Activated B cell treated with CpG ODN at 0.5 μM for 24 hours (primary cell): Measurements from ENCODE around the gene ASIC3. TPM values are rescaled to one million over a fixed set of nuclear protein-coding genes. Genes with fewer than 3 reads are reported as not detected.

Experiments used
- ATAC-seq: fragments of 200-7000 bp; cut with Tn5 transposase; one replicate; pipeline ENCODE4 v1.10.0; 2021; ENCODE audit warnings: low read depth, mild to moderate bottlenecking, moderate library complexity
- CTCF ChIA-PET: fragments of 350-600 bp; sonication (Branson Sonifier 250); formaldehyde crosslinking; loops from one replicate; lab custom pipeline; 2021; ENCODE audit warnings: antibody characterized with exemption; lab: Charles Lee
- POLR2A ChIA-PET: fragments of 350-600 bp; sonication (Branson Sonifier 250); formaldehyde crosslinking; loops from one replicate; lab custom pipeline; 2021; ENCODE audit warnings: antibody characterized with exemption; lab: Charles Lee
- DNase-seq: peaks from one replicate; pipeline ENCODE4 v3.0.0; 2022
- H3K27ac Mint-ChIP-seq: one replicate; pipeline ENCODE4 v1.8.0; 2020; ENCODE audit warnings: mixed read lengths
- H3K27me3 Mint-ChIP-seq: one replicate; pipeline ENCODE4 v1.8.0; 2021; ENCODE audit warnings: mixed read lengths
- H3K36me3 Mint-ChIP-seq: one replicate; pipeline ENCODE4 v1.8.0; 2021; ENCODE audit warnings: low read depth, mixed read lengths
- H3K4me1 Mint-ChIP-seq: one replicate; pipeline ENCODE4 v1.8.0; 2021; ENCODE audit warnings: mixed read lengths
- H3K4me3 Mint-ChIP-seq: one replicate; pipeline ENCODE4 v1.8.0; 2020; ENCODE audit warnings: mild to moderate bottlenecking, mixed read lengths
- H3K9me3 Mint-ChIP-seq: one replicate; pipeline ENCODE4 v1.8.0; 2020; ENCODE audit warnings: mixed read lengths
- intact Hi-C: fragments of 100-400 bp; cut with micrococcal nuclease; formaldehyde crosslinking; loops from one replicate; pipeline ENCODE4 v1.15.1; 2024
- total RNA-seq: library from RNA; stranded (reverse); gene quantifications from 2 replicates; pipeline ENCODE4 v1.2.3, GENCODE V29; 2022
- TF ChIP-seq, protein P1 (sequence below): fragments of 200-600 bp; IDR thresholded peaks from one replicate; pipeline ENCODE4 v1.8.0; 2022; ENCODE audit warnings: antibody characterized with exemption, mild to moderate bottlenecking

The ASIC3 gene
- total RNA-seq, 1 donor from 2014 or later: 1.2 TPM

DNA sequence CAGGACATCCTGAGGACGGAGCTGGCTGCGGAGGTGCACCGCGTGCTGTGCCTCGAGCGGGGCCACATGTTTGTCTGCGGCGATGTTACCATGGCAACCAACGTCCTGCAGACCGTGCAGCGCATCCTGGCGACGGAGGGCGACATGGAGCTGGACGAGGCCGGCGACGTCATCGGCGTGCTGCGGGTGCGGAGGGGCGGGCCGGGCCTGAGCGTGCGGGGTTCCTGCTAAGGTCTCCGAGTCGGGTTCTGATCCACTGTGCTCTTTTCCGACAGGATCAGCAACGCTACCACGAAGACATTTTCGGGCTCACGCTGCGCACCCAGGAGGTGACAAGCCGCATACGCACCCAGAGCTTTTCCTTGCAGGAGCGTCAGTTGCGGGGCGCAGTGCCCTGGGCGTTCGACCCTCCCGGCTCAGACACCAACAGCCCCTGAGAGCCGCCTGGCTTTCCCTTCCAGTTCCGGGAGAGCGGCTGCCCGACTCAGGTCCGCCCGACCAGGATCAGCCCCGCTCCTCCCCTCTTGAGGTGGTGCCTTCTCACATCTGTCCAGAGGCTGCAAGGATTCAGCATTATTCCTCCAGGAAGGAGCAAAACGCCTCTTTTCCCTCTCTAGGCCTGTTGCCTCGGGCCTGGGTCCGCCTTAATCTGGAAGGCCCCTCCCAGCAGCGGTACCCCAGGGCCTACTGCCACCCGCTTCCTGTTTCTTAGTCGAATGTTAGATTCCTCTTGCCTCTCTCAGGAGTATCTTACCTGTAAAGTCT, 34.4 kb upstream of the ASIC3 start:
- Mint-ChIP-seq H3K27ac (peak overlapping the region; percentile 92), H3K36me3 (no peaks in the 10 kb centered on the region), H3K4me3 (peak overlapping the region; percentile 89), H3K27me3 (peaks cover 3% of the 10 kb centered on the region), H3K9me3 (no peaks in the 10 kb centered on the region), H3K4me1 (peaks cover 48% of the 10 kb centered on the region)
- intact Hi-C loops: loop anchor here (1.0 to 5.0 kb wide), 7 partner anchors 14 to 577 kb away; partner anchors contain the start of genes ABCB8 and SLC4A2
- ChIA-PET CTCF (interaction anchor here (0.6 to 0.9 kb wide), 2 partner anchors 14 to 68 kb away, joined by 3 read pairs; partner anchors contain the start of gene ABCB8), POLR2A (interaction anchor here (0.6 to 1.7 kb wide), 3 partner anchors 14 to 95 kb away, joined by 3 to 11 read pairs (median 6); partner anchors contain the start of gene ABCB8)
- ATAC-seq (peak; percentile 68), DNase-seq (peak; percentile 71)
- TF ChIP-seq, protein P1, sequence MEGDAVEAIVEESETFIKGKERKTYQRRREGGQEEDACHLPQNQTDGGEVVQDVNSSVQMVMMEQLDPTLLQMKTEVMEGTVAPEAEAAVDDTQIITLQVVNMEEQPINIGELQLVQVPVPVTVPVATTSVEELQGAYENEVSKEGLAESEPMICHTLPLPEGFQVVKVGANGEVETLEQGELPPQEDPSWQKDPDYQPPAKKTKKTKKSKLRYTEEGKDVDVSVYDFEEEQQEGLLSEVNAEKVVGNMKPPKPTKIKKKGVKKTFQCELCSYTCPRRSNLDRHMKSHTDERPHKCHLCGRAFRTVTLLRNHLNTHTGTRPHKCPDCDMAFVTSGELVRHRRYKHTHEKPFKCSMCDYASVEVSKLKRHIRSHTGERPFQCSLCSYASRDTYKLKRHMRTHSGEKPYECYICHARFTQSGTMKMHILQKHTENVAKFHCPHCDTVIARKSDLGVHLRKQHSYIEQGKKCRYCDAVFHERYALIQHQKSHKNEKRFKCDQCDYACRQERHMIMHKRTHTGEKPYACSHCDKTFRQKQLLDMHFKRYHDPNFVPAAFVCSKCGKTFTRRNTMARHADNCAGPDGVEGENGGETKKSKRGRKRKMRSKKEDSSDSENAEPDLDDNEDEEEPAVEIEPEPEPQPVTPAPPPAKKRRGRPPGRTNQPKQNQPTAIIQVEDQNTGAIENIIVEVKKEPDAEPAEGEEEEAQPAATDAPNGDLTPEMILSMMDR: no peak

DNA sequence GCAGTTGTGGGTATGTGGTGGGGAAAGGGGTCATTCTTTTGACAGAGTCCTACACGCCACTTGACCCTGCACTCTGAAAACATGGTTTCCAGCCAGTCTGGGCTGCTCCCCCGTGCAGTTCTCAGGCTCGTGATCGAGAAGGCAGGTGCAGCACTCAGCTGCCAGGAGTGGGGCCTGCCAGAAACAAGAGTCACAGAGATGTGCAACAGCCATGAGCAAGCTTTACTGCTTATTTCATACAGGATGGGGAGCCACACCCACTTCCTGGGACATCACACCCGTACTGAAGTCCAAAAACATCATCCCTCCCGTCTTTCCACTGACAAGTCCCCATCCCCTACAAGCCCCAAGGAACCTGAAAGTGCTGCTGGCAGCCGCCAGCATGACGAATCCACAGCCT, 33.4 kb upstream of the ASIC3 start:
- Mint-ChIP-seq H3K9me3 (no peaks in the 10 kb centered on the region), H3K36me3 (no peaks in the 10 kb centered on the region), H3K4me1 (peaks cover 54% of the 10 kb centered on the region), H3K27me3 (peaks cover 11% of the 10 kb centered on the region), H3K4me3 (peak overlapping the region; percentile 49), H3K27ac (no peak overlapping the region)
- intact Hi-C loops: loop anchor here (5.0 kb wide), 2 partner anchors 337 to 578 kb away; no protein-coding TSS in a partner anchor
- ATAC-seq: no peak
- ChIA-PET CTCF (no interaction called here), POLR2A (interaction anchor here (1.7 kb wide), 1 partner anchor 13 kb away, joined by 11 read pairs; the partner anchor contains the start of gene ABCB8)
- no peak for DNase-seq
- TF ChIP-seq, protein P1: no peak

DNA sequence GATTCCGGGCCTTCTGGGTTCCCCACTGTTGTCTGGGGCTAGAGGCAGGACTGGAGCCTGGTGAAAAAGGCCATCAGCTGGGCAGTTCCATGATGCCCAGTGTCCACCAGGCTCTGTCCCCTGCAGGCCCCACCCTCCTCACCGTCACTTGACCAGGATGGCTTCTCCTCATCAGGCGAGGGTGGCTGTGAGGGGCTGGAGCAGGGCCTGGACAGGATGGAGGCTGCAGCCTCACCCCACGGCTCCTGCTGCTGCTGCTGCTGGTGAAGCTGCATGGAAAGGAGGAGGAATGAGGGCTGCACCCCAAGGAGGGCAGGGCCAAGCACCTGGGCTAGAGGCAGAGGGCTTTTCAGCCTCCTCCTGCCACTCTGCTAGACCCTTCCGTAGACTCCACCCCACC, 32.4 kb upstream of the ASIC3 start:
- Mint-ChIP-seq H3K9me3 (no peaks in the 10 kb centered on the region), H3K4me3 (no peak overlapping the region), H3K36me3 (no peaks in the 10 kb centered on the region), H3K27me3 (peaks cover 21% of the 10 kb centered on the region), H3K27ac (no peak overlapping the region), H3K4me1 (peaks cover 54% of the 10 kb centered on the region)
- intact Hi-C loops: no loop called here
- CTCF ChIA-PET: interaction anchor here (4.2 kb wide), 1 partner anchor 11 kb away, joined by 25 read pairs; the partner anchor contains the start of gene ABCB8
- DNase-seq (no peak), ATAC-seq (no peak)
- TF ChIP-seq, protein P1: no peak
- POLR2A ChIA-PET: no interaction called here

DNA sequence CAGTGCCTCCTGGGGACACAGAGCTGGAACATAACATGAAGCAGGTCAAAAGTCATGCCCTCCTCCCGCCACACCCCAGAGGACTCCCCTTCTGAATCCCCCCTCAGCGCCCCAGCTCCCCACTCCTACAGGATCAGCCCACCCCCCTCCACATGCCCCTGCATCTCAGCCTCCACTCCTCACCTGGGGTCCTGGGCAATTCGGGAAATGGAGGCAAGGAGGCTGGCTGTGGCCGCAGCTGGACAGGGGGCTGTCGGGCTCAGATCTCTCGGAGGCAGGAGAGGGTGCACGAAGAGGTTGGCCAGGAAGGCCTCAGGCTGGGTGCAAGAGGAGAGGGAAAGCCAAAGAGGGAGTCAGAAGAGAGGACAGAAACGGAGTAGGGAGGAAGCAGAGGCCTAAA, 31.8 kb upstream of the ASIC3 start:
- Mint-ChIP-seq H3K9me3 (no peaks in the 10 kb centered on the region), H3K36me3 (no peaks in the 10 kb centered on the region), H3K27me3 (peaks cover 27% of the 10 kb centered on the region), H3K4me3 (no peak overlapping the region), H3K27ac (no peak overlapping the region), H3K4me1 (peaks cover 54% of the 10 kb centered on the region)
- no peak for DNase-seq
- ChIA-PET POLR2A (no interaction called here), CTCF (interaction anchor here (4.2 kb wide), 1 partner anchor 11 kb away, joined by 25 read pairs; the partner anchor contains the start of gene ABCB8)
- TF ChIP-seq, protein P1: no peak
- intact Hi-C loops: no loop called here
- no peak for ATAC-seq

DNA sequence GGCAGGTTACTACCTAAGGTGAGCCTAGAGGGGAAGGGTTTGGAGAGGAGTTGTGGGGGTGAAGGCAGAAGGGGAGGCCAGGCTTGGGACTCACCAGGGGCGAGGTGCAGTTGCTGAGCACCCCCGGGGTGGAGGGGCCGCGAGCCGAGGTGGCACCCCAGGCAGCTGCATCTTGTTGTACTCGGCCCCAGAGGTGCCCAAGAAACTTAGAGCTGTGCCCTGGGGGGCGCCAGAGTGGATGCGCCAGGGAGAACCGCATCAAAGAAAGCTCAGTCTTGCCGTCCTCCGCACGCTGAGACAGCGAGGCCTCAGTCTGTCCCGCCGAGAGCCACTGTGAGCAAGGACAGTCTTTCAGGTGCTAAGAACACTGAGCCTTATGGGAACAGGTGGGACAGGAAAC, 31.4 kb upstream of the ASIC3 start:
- Mint-ChIP-seq H3K4me3 (no peak overlapping the region), H3K4me1 (peaks cover 51% of the 10 kb centered on the region), H3K36me3 (no peaks in the 10 kb centered on the region), H3K9me3 (no peaks in the 10 kb centered on the region), H3K27ac (no peak overlapping the region), H3K27me3 (peaks cover 29% of the 10 kb centered on the region)
- intact Hi-C loops: no loop called here
- ATAC-seq: no peak
- ChIA-PET CTCF (interaction anchor here (1.1 to 4.2 kb wide), 2 partner anchors 10 to 94 kb away, joined by 3 to 25 read pairs; partner anchors contain the start of gene ABCB8), POLR2A (no interaction called here)
- no peak for DNase-seq
- TF ChIP-seq, protein P1: no peak
